HepG2 (cell line): ENCODE data around the gene CDT1. TPM values are rescaled to one million over a fixed set of nuclear protein-coding genes. Genes with fewer than 3 reads are reported as not detected.

Source experiments
- DNMT1 ChIP-seq: sonication (generic); formaldehyde crosslinking; IDR thresholded peaks from 2 replicates; pipeline ENCODE4 v1.5.1; 2020; ENCODE audit warnings: mild to moderate bottlenecking, missing genetic modification reagents
- FOXA3 ChIP-seq: IDR thresholded peaks from 2 replicates; pipeline ENCODE4 v1.6.1; 2016; ENCODE audit warnings: missing genetic modification reagents, missing compliant biosample characterization
- FOXM1 ChIP-seq: sonication (generic); formaldehyde crosslinking; IDR thresholded peaks from 2 replicates; pipeline ENCODE4 v1.5.0; 2020; ENCODE audit warnings: missing genetic modification reagents
- GABPA ChIP-seq, 2 experiments: IDR thresholded peaks; 2 replicates each; pipeline ENCODE4 v1.6.1; 2011 to 2016; ENCODE audit warnings: low read depth in 2 of 2, low read length in 1 of 2, missing biosample characterization in 1 of 2, missing genetic modification characterization in 1 of 2
- HCFC1 ChIP-seq: fragments of 150-350 bp; IDR thresholded peaks from 2 replicates; pipeline ENCODE4 v1.6.1; 2014; ENCODE audit warnings: low read depth, low read length
- ISX ChIP-seq: sonication (generic); formaldehyde crosslinking; conservative IDR thresholded peaks from 2 replicates; pipeline ENCODE4 v1.5.0; 2020; ENCODE audit warnings: missing genetic modification reagents
- KAT2B ChIP-seq: fragments of 150-350 bp; IDR thresholded peaks from 2 replicates; pipeline ENCODE4 v1.6.1; 2014; ENCODE audit warnings: low read depth, low read length, borderline replicate concordance
- KLF12 ChIP-seq: sonication (generic); formaldehyde crosslinking; IDR thresholded peaks from 2 replicates; pipeline ENCODE4 v1.4.0; 2020; ENCODE audit warnings: missing genetic modification reagents, borderline replicate concordance
- NFE2 ChIP-seq: sonication (generic); formaldehyde crosslinking; IDR thresholded peaks from 2 replicates; pipeline ENCODE4 v1.4.0; 2020; ENCODE audit warnings: missing genetic modification reagents
- NFKBIZ ChIP-seq: IDR thresholded peaks from 2 replicates; pipeline ENCODE4 v1.6.1; 2018; ENCODE audit warnings: missing genetic modification reagents, missing compliant biosample characterization
- RERE ChIP-seq: IDR thresholded peaks from 2 replicates; pipeline ENCODE4 v1.6.1; 2016; ENCODE audit warnings: low read depth, missing genetic modification reagents, missing compliant biosample characterization
- RFX3 ChIP-seq: IDR thresholded peaks from 2 replicates; pipeline ENCODE4 v1.6.1; 2016; ENCODE audit warnings: missing biosample characterization, missing genetic modification reagents
- SAP130 ChIP-seq: IDR thresholded peaks from 2 replicates; pipeline ENCODE4 v1.6.1; 2016; ENCODE audit warnings: low read depth
- TAF1 ChIP-seq: sonication (generic); formaldehyde crosslinking; IDR thresholded peaks from 2 replicates; pipeline ENCODE4 v1.4.0; 2020; ENCODE audit warnings: missing genetic modification reagents
- ZBED4 ChIP-seq: sonication (generic); formaldehyde crosslinking; IDR thresholded peaks from 2 replicates; pipeline ENCODE4 v1.4.0; 2020; ENCODE audit warnings: missing genetic modification reagents, borderline replicate concordance
- ZFY ChIP-seq: sonication (generic); formaldehyde crosslinking; IDR thresholded peaks from 2 replicates; pipeline ENCODE4 v1.4.0; 2020; ENCODE audit warnings: missing genetic modification reagents
- ZNF510 ChIP-seq: sonication (generic); formaldehyde crosslinking; IDR thresholded peaks from 2 replicates; pipeline ENCODE4 v1.4.0; 2020; ENCODE audit warnings: low read depth, mild to moderate bottlenecking, missing genetic modification reagents
- polyA plus RNA-seq, 8 experiments: library from polyadenylated mRNA; depleted of rRNA in 3 of 8; stranded (reverse) in 7 of 8; unstranded in 1 of 8; fragments of >200 nt; fragmentation: Illumina TruSeq in 4 of 8; extraction: Trizol in 4 of 8; gene quantifications; 2 replicates each; pipeline versions ENCODE4 v1.2.1 to v1.2.3, GENCODE V29; 2011 to 2016; ENCODE audit warnings: low read depth in 4 of 8, missing spikeins in 1 of 8, mixed read lengths in 1 of 8; ENCODE audit not compliant: insufficient read depth in 1 of 8
- total RNA-seq, 5 experiments: library from RNA; depleted of rRNA; stranded (reverse); fragments of >200 nt; fragmentation: Illumina TruSeq; extraction: Trizol; gene quantifications; 2 replicates each; pipeline ENCODE4 v1.2.3, GENCODE V29; 2016; ENCODE audit warnings: low read depth in 1 of 5
- TF ChIP-seq, protein P1 (sequence below): sonication (generic); formaldehyde crosslinking; IDR thresholded peaks from 2 replicates; pipeline ENCODE4 v1.4.0; 2020; ENCODE audit warnings: missing genetic modification reagents
- TF ChIP-seq, protein P2 (sequence below): IDR thresholded peaks from 2 replicates; pipeline ENCODE4 v1.6.1; 2016; ENCODE audit warnings: missing compliant biosample characterization, missing genetic modification reagents, borderline replicate concordance

The CDT1 gene
- total and polyA plus RNA-seq, 2 of the 13 experiments (the other 11 are each of a cell fraction or from before 2014, with no cell fraction given): 23.1 to 23.8 TPM

GRCh38 chr16:88811769-88812512 is 8.4 kb downstream of the CDT1 start, which contains the start of gene APRT (continued):
- peak; percentile 87 for TF ChIP-seq SAP130 (CRISPR knock-in tag)
- TF ChIP-seq NFKBIZ (CRISPR knock-in tag): no peak; the same call in none of the 2 replicates
- peak; percentile 61; the same call in 1 of the 2 replicates for TF ChIP-seq DNMT1 (CRISPR knock-in tag)
- TF ChIP-seq GABPA (IDR thresholded peaks at IDR 0.05; ENCODE audit: low read depth, low read length): no peak
- TF ChIP-seq GABPA (CRISPR knock-in tag; IDR thresholded peaks at IDR 0.05; ENCODE audit: low read depth): peak; percentile 66
- TF ChIP-seq FOXA3 (CRISPR knock-in tag): peak; percentile 23; the same call in 1 of the 2 replicates
- 0 out of 2 replicates have a peak, but pooled peaks have one; percentile 19 for TF ChIP-seq HCFC1
- TF ChIP-seq NFE2: no peak
- TF ChIP-seq ISX (CRISPR knock-in tag): peak; percentile 17; the same call in 1 of the 2 replicates
- peak; percentile 82; the same call in 1 of the 2 replicates for TF ChIP-seq KLF12 (CRISPR knock-in tag)
- TF ChIP-seq RERE (CRISPR knock-in tag): no peak; the same call in 1 of the 2 replicates
- TF ChIP-seq, protein P1, sequence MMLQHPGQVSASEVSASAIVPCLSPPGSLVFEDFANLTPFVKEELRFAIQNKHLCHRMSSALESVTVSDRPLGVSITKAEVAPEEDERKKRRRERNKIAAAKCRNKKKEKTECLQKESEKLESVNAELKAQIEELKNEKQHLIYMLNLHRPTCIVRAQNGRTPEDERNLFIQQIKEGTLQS (CRISPR knock-in tag): no peak
- TF ChIP-seq ZNF510 (CRISPR knock-in tag): peak; percentile 58; the same call in 1 of the 2 replicates
- peak; percentile 92 for TF ChIP-seq ZFY (CRISPR knock-in tag)
- TF ChIP-seq ZBED4 (CRISPR knock-in tag): peak; percentile 57; the same call in 1 of the 2 replicates
- no peak for TF ChIP-seq KAT2B
- TF ChIP-seq TAF1 (CRISPR knock-in tag): peak; percentile 90
- no peak for TF ChIP-seq RFX3
- TF ChIP-seq, protein P2, sequence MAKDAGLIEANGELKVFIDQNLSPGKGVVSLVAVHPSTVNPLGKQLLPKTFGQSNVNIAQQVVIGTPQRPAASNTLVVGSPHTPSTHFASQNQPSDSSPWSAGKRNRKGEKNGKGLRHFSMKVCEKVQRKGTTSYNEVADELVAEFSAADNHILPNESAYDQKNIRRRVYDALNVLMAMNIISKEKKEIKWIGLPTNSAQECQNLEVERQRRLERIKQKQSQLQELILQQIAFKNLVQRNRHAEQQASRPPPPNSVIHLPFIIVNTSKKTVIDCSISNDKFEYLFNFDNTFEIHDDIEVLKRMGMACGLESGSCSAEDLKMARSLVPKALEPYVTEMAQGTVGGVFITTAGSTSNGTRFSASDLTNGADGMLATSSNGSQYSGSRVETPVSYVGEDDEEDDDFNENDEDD (CRISPR knock-in tag): peak; percentile 9; the same call in 1 of the 2 replicates
- peak; percentile 58; the same call in 1 of the 2 replicates for TF ChIP-seq FOXM1
